Neural cell (in vitro differentiated cells): ENCODE results near the gene CLIC1. TPM values are rescaled to one million over a fixed set of nuclear protein-coding genes. Genes with fewer than 3 reads are reported as not detected.

Source experiments
- H2AFZ ChIP-seq: fragments of 200-600, 300-800 bp; sonication (generic), shearing (Covaris generic); 2 replicates; pipeline ENCODE4 v1.6.0; 2014; ENCODE audit warnings: low read depth, mild to moderate bottlenecking, antibody characterized with exemption, low read length, moderate library complexity
- H3F3A ChIP-seq: fragments of 200-600 bp; shearing (Covaris generic); 2 replicates; pipeline ENCODE4 v1.6.1; 2016; ENCODE audit warnings: mild to moderate bottlenecking, moderate library complexity, mixed read lengths, antibody characterized with exemption, low read length; ENCODE audit not compliant: insufficient read depth, poor library complexity, severe bottlenecking
- H3K27ac ChIP-seq: fragments of 200-600, 300-800 bp; sonication (generic), shearing (Covaris generic); 2 replicates; pipeline ENCODE4 v1.5.1; 2014; ENCODE audit warnings: mild to moderate bottlenecking, low read length, moderate library complexity
- H3K27me3 ChIP-seq: fragments of 300-800, 200-600 bp; sonication (generic), shearing (Covaris generic); 2 replicates; pipeline ENCODE4 v1.6.0; 2014; ENCODE audit warnings: mild to moderate bottlenecking, low read depth, low read length, moderate library complexity; ENCODE audit not compliant: insufficient read depth
- H3K36me3 ChIP-seq: fragments of 300-800, 200-600 bp; sonication (generic), shearing (Covaris generic); 2 replicates; pipeline ENCODE4 v1.5.1; 2014; ENCODE audit warnings: mild to moderate bottlenecking, antibody characterized with exemption, low read length, moderate library complexity; ENCODE audit not compliant: insufficient read depth
- H3K4me2 ChIP-seq: fragments of 300-800, 200-600 bp; sonication (generic), shearing (Covaris generic); 2 replicates; pipeline ENCODE4 v1.6.0; 2014; ENCODE audit warnings: mild to moderate bottlenecking, low read length
- H3K4me3 ChIP-seq: fragments of 300-800, 200-600 bp; sonication (generic), shearing (Covaris generic); 2 replicates; pipeline ENCODE4 v1.5.1; 2014; ENCODE audit warnings: mild to moderate bottlenecking, low read length, moderate library complexity
- H3K79me2 ChIP-seq: fragments of 200-600 bp; shearing (Covaris generic); replicated peaks from 2 replicates; pipeline ENCODE4 v1.6.0; 2014; ENCODE audit warnings: mild to moderate bottlenecking, low read length, moderate library complexity; ENCODE audit not compliant: insufficient read depth
- H3K9ac ChIP-seq: fragments of 300-800, 200-600 bp; sonication (generic), shearing (Covaris generic); 2 replicates; pipeline ENCODE4 v1.6.1; 2016; ENCODE audit warnings: mild to moderate bottlenecking, low read length, mixed read lengths
- H3K9me2 ChIP-seq: fragments of 200-600 bp; shearing (Covaris generic); 2 replicates; pipeline ENCODE4 v1.6.1; 2016; ENCODE audit warnings: mild to moderate bottlenecking, low read length, mixed read lengths; ENCODE audit not compliant: insufficient read depth
- H3K9me3 ChIP-seq: fragments of 200-600, 300-800 bp; sonication (generic), shearing (Covaris generic); 2 replicates; pipeline ENCODE4 v1.6.1; 2016; ENCODE audit warnings: mild to moderate bottlenecking, mixed run types, low read length, moderate library complexity, mixed read lengths
- H4K20me1 ChIP-seq: fragments of 200-600 bp; shearing (Covaris generic); 2 replicates; pipeline ENCODE4 v1.6.1; 2016; ENCODE audit warnings: mild to moderate bottlenecking, mixed run types; ENCODE audit not compliant: insufficient read depth
- EP300 ChIP-seq: fragments of 450-650 bp; conservative IDR thresholded peaks from 2 replicates; pipeline ENCODE4 v1.6.1; 2014; ENCODE audit warnings: antibody characterized with exemption, mild to moderate bottlenecking, moderate library complexity; ENCODE audit not compliant: poor library complexity, severe bottlenecking
- EZH2 ChIP-seq: fragments of 200-600, 300-800 bp; shearing (Covaris generic), sonication (generic); IDR thresholded peaks from 2 replicates; pipeline ENCODE4 v1.6.1; 2014; ENCODE audit warnings: antibody characterized with exemption, low read length, borderline replicate concordance, mild to moderate bottlenecking; ENCODE audit not compliant: insufficient read depth, poor library complexity, severe bottlenecking
- MXI1 ChIP-seq: fragments of 450-650 bp; conservative IDR thresholded peaks from 2 replicates; pipeline ENCODE4 v1.6.1; 2014; ENCODE audit warnings: antibody characterized with exemption, mild to moderate bottlenecking; ENCODE audit not compliant: poor library complexity, severe bottlenecking
- POLR2AphosphoS5 ChIP-seq: IDR thresholded peaks from 2 replicates; pipeline ENCODE4 v1.6.1; 2012
- RAD21 ChIP-seq: fragments of 450-650 bp; conservative IDR thresholded peaks from 2 replicates; pipeline ENCODE4 v1.6.1; 2014; ENCODE audit warnings: antibody characterized with exemption, mild to moderate bottlenecking, moderate library complexity
- SMC3 ChIP-seq: fragments of 450-650 bp; conservative IDR thresholded peaks from 2 replicates; pipeline ENCODE4 v1.6.1; 2014; ENCODE audit warnings: antibody characterized with exemption, mild to moderate bottlenecking, moderate library complexity; ENCODE audit not compliant: poor library complexity
- TAF1 ChIP-seq: IDR thresholded peaks from 2 replicates; pipeline ENCODE4 v1.6.1; 2012; ENCODE audit warnings: low read depth
- polyA plus RNA-seq: library from polyadenylated mRNA; depleted of rRNA; stranded (reverse); fragments of >200 nt; gene quantifications from 2 replicates; pipeline ENCODE4 v1.2.3, GENCODE V29; 2014
- TF ChIP-seq, protein P1 (sequence below): IDR thresholded peaks from 2 replicates; pipeline ENCODE4 v1.6.1; 2012; ENCODE audit warnings: borderline replicate concordance
- TF ChIP-seq, protein P2 (sequence below): fragments of 450-650 bp; IDR thresholded peaks from 2 replicates; pipeline ENCODE4 v1.5.1; 2014; ENCODE audit warnings: antibody characterized with exemption, mild to moderate bottlenecking, moderate library complexity; ENCODE audit not compliant: poor library complexity, severe bottlenecking

CLIC1 gene
- polyA plus RNA-seq, 1 donor from 2014 or later, result 5.5 TPM

DNA sequence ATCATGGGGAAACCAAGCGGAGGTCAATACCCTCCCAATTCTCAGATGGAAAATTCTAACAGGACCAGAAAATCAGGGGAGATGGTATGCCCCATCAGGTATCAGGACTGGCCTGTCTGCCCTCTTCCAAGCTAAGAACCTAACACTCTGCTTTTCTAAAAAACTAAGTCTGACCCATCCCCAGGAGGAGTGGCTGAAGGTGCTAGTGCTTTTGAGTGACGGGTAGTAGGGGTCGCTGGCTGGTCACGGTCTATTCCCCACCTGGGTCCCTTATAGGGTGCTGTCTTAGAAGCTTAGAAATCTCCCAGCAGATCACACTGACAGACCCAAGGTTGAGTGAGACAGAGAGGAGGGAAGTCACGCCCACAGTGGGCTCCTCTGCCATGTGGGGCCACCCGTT is 42.8 kb downstream of the CLIC1 start:
- Histone ChIP-seq H3K4me2 (no peak overlapping the region), H2AFZ (no peak overlapping the region), H3K36me3 (no peaks in the 10 kb centered on the region), H3K9ac (no peak overlapping the region), H3K27ac (no peak overlapping the region), H4K20me1 (no peaks in the 10 kb centered on the region), H3K79me2 (no peaks in the 10 kb centered on the region), H3F3A (no peaks in the 10 kb centered on the region), H3K9me2 (no peaks in the 10 kb centered on the region), H3K9me3 (no peaks in the 10 kb centered on the region), H3K27me3 (no peaks in the 10 kb centered on the region), H3K4me3 (no peak overlapping the region)
- TF ChIP-seq, protein P1, sequence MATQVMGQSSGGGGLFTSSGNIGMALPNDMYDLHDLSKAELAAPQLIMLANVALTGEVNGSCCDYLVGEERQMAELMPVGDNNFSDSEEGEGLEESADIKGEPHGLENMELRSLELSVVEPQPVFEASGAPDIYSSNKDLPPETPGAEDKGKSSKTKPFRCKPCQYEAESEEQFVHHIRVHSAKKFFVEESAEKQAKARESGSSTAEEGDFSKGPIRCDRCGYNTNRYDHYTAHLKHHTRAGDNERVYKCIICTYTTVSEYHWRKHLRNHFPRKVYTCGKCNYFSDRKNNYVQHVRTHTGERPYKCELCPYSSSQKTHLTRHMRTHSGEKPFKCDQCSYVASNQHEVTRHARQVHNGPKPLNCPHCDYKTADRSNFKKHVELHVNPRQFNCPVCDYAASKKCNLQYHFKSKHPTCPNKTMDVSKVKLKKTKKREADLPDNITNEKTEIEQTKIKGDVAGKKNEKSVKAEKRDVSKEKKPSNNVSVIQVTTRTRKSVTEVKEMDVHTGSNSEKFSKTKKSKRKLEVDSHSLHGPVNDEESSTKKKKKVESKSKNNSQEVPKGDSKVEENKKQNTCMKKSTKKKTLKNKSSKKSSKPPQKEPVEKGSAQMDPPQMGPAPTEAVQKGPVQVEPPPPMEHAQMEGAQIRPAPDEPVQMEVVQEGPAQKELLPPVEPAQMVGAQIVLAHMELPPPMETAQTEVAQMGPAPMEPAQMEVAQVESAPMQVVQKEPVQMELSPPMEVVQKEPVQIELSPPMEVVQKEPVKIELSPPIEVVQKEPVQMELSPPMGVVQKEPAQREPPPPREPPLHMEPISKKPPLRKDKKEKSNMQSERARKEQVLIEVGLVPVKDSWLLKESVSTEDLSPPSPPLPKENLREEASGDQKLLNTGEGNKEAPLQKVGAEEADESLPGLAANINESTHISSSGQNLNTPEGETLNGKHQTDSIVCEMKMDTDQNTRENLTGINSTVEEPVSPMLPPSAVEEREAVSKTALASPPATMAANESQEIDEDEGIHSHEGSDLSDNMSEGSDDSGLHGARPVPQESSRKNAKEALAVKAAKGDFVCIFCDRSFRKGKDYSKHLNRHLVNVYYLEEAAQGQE, result no peak
- TF ChIP-seq POLR2AphosphoS5, result no peak
- TF ChIP-seq SMC3, result no peak
- TF ChIP-seq MXI1, result no peak
- no peak for TF ChIP-seq RAD21
- TF ChIP-seq, protein P2, sequence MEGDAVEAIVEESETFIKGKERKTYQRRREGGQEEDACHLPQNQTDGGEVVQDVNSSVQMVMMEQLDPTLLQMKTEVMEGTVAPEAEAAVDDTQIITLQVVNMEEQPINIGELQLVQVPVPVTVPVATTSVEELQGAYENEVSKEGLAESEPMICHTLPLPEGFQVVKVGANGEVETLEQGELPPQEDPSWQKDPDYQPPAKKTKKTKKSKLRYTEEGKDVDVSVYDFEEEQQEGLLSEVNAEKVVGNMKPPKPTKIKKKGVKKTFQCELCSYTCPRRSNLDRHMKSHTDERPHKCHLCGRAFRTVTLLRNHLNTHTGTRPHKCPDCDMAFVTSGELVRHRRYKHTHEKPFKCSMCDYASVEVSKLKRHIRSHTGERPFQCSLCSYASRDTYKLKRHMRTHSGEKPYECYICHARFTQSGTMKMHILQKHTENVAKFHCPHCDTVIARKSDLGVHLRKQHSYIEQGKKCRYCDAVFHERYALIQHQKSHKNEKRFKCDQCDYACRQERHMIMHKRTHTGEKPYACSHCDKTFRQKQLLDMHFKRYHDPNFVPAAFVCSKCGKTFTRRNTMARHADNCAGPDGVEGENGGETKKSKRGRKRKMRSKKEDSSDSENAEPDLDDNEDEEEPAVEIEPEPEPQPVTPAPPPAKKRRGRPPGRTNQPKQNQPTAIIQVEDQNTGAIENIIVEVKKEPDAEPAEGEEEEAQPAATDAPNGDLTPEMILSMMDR, result no peak
- TF ChIP-seq TAF1, result no peak
- no peak for TF ChIP-seq EZH2
- no peak for TF ChIP-seq EP300

DNA sequence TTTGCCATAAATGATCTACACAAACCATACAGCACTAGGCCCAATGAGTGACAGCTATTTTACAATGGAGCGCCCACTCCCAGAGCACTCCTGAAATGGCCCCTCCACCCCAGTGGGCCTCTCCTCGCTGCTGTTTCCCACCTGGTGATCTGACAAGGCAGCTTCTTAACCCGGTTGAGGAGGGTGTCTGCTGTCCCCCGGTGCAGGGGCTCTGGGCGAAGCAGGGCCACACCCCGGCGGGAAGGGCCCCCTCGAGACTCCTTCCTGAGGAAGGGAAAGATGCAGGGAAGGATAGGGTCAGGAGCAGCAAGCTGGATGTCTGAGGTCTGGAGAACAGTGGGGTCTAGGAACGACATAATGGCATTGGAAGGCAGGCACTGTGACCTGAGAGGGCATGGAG is 43.4 kb downstream of the CLIC1 start:
- Histone ChIP-seq H2AFZ (no peak overlapping the region), H3K9ac (no peak overlapping the region), H3K79me2 (no peaks in the 10 kb centered on the region), H3K9me2 (no peaks in the 10 kb centered on the region), H4K20me1 (no peaks in the 10 kb centered on the region), H3F3A (no peaks in the 10 kb centered on the region), H3K9me3 (no peaks in the 10 kb centered on the region), H3K36me3 (no peaks in the 10 kb centered on the region), H3K4me2 (no peak overlapping the region), H3K27me3 (no peaks in the 10 kb centered on the region), H3K27ac (no peak overlapping the region), H3K4me3 (no peak overlapping the region)
- TF ChIP-seq RAD21 (no peak), POLR2AphosphoS5 (no peak), EZH2 (no peak), TAF1 (no peak), EP300 (no peak), SMC3 (no peak), MXI1 (no peak)
- TF ChIP-seq, protein P2, result no peak
- TF ChIP-seq, protein P1, result no peak
